Neural progenitor cell (in vitro differentiated cells): ENCODE data around the gene FYTTD1.

Experiments
- EZH2phosphoT487 ChIP-seq: fragments of 200-600 bp; sonication (generic); IDR thresholded peaks from 2 replicates; pipeline ENCODE4 v1.6.1; 2017; ENCODE audit warnings: antibody characterized with exemption
- TF ChIP-seq, protein P1 (sequence below): fragments of 200-600 bp; sonication (generic); IDR thresholded peaks from 2 replicates; pipeline ENCODE4 v1.5.1; 2017; ENCODE audit warnings: antibody characterized with exemption, mild to moderate bottlenecking

DNA sequence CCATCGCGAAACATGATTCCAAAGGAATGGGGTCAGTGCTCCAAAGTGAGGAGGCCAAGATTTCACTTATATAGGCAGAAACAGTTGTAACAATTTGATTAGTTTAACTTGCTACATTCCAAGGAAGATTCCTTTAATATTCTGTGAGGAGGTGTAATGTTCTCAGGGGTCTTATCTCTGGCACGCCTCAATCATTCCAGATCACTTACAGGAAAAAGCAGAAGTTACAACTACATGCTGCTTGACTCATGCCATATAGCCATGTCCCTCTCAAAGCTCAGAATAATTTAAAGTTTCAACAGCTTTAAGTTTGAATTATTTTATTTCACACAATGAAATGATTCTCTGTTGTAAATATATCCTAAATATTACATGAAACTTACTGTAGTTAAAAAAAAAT is 3.5 kb upstream of the FYTTD1 start:
- TF ChIP-seq EZH2phosphoT487 = no peak
- TF ChIP-seq, protein P1, sequence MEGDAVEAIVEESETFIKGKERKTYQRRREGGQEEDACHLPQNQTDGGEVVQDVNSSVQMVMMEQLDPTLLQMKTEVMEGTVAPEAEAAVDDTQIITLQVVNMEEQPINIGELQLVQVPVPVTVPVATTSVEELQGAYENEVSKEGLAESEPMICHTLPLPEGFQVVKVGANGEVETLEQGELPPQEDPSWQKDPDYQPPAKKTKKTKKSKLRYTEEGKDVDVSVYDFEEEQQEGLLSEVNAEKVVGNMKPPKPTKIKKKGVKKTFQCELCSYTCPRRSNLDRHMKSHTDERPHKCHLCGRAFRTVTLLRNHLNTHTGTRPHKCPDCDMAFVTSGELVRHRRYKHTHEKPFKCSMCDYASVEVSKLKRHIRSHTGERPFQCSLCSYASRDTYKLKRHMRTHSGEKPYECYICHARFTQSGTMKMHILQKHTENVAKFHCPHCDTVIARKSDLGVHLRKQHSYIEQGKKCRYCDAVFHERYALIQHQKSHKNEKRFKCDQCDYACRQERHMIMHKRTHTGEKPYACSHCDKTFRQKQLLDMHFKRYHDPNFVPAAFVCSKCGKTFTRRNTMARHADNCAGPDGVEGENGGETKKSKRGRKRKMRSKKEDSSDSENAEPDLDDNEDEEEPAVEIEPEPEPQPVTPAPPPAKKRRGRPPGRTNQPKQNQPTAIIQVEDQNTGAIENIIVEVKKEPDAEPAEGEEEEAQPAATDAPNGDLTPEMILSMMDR = no peak
